IMR-90 (cell line): ENCODE data around the gene TTLL12. TPM values are rescaled to one million over a fixed set of nuclear protein-coding genes. Genes with fewer than 3 reads are reported as not detected.

ENCODE experiments used
- ATAC-seq: fragments of 200-7000 bp; cut with Tn5 transposase; 2 replicates; pipeline ENCODE4 v1.9.1; 2020; ENCODE audit warnings: low read depth, mild to moderate bottlenecking, moderate library complexity
- BruUV-seq: library from RNA; stranded (reverse); fragments of 400-500 nt; replicated peaks from 2 replicates; lab custom pipeline; 2021; lab: Mats Ljungman, UMichigan
- CTCF ChIA-PET: fragments of 300-600 bp; formaldehyde crosslinking; extraction: SDS; loops from one replicate; lab custom pipeline; 2021; ENCODE audit warnings: antibody characterized with exemption; lab: Yijun Ruan, JAX
- POLR2A ChIA-PET: fragments of 300-600 bp; sonication (Branson Sonifier 250); formaldehyde crosslinking; loops from one replicate; lab custom pipeline; 2022; ENCODE audit warnings: antibody characterized with exemption; ENCODE audit not compliant: unreplicated experiment; lab: Charles Lee
- DNase-seq: peaks from one replicate; pipeline ENCODE4 v3.0.0; 2013
- H2AFZ ChIP-seq: replicated peaks from 2 replicates; pipeline ENCODE3; 2013; ENCODE audit warnings: low read length, mild to moderate bottlenecking; ENCODE audit not compliant: poor library complexity
- H2AK5ac ChIP-seq: 2 replicates; pipeline ENCODE4 v1.6.1; 2013; ENCODE audit warnings: low read depth, low read length, inconsistent platforms
- H2AK9ac ChIP-seq: replicated peaks from 2 replicates; pipeline ENCODE3; 2013; ENCODE audit warnings: mild to moderate bottlenecking, low read depth, low read length, moderate library complexity; ENCODE audit not compliant: poor library complexity
- H2BK120ac ChIP-seq: 2 replicates; pipeline ENCODE4 v1.6.1; 2013; ENCODE audit warnings: low read depth, low read length, inconsistent platforms
- H2BK15ac ChIP-seq: 3 replicates; pipeline ENCODE4 v1.6.1; 2013; ENCODE audit warnings: low read depth, low read length, inconsistent platforms
- H2BK20ac ChIP-seq: 2 replicates; pipeline ENCODE4 v1.6.1; 2013; ENCODE audit warnings: low read depth, mild to moderate bottlenecking, inconsistent platforms, low read length, moderate library complexity
- H2BK5ac ChIP-seq: 2 replicates; pipeline ENCODE4 v1.6.1; 2013; ENCODE audit warnings: mild to moderate bottlenecking, low read depth, low read length, inconsistent platforms; ENCODE audit not compliant: poor library complexity, severe bottlenecking
- H3K14ac ChIP-seq: replicated peaks from 2 replicates; pipeline ENCODE4 v1.6.1; 2013; ENCODE audit warnings: low read depth, low read length, inconsistent platforms
- H3K18ac ChIP-seq: 2 replicates; pipeline ENCODE4 v1.6.1; 2013; ENCODE audit warnings: low read depth, low read length, control low read depth
- H3K23ac ChIP-seq: 2 replicates; pipeline ENCODE4 v1.6.1; 2013; ENCODE audit warnings: low read depth, low read length, inconsistent platforms
- H3K27ac ChIP-seq: 2 replicates; pipeline ENCODE4 v1.5.1; 2013; ENCODE audit warnings: mild to moderate bottlenecking, control low read depth, low read length; ENCODE audit not compliant: insufficient read depth
- H3K27me3 ChIP-seq: 2 replicates; pipeline ENCODE4 v1.6.1; 2013; ENCODE audit warnings: low read length; ENCODE audit not compliant: control insufficient read depth, insufficient read depth
- H3K36me3 ChIP-seq: 2 replicates; pipeline ENCODE4 v1.6.1; 2013; ENCODE audit warnings: low read length, mixed read lengths; ENCODE audit not compliant: control insufficient read depth, insufficient read depth
- H3K4ac ChIP-seq: 2 replicates; pipeline ENCODE4 v1.6.1; 2013; ENCODE audit warnings: low read depth, low read length, inconsistent platforms
- H3K4me1 ChIP-seq: 2 replicates; pipeline ENCODE4 v1.6.1; 2013; ENCODE audit warnings: low read length, mixed read lengths; ENCODE audit not compliant: control insufficient read depth, insufficient read depth
- H3K4me2 ChIP-seq: 2 replicates; pipeline ENCODE4 v1.6.1; 2013; ENCODE audit warnings: low read depth, mild to moderate bottlenecking, control low read depth, low read length, moderate library complexity
- H3K4me3 ChIP-seq: 2 replicates; pipeline ENCODE4 v1.5.1; 2013; ENCODE audit warnings: low read depth, mild to moderate bottlenecking, control low read depth, low read length, moderate library complexity; ENCODE audit not compliant: insufficient read depth
- H3K56ac ChIP-seq: 2 replicates; pipeline ENCODE4 v1.6.1; 2013; ENCODE audit warnings: low read length, inconsistent platforms; ENCODE audit not compliant: insufficient read depth; ENCODE audit errors: extremely low read depth
- H3K79me1 ChIP-seq, 2 experiments: 2 replicates each; pipeline ENCODE4 v1.6.1; 2013; ENCODE audit warnings: low read length in 2 of 2, inconsistent platforms in 1 of 2, low read depth in 1 of 2
- H3K9ac ChIP-seq: 2 replicates; pipeline ENCODE4 v1.6.1; 2013; ENCODE audit warnings: low read depth, low read length, control low read depth
- H3K9me1 ChIP-seq: 2 replicates; pipeline ENCODE4 v1.6.1; 2013; ENCODE audit warnings: low read length, inconsistent platforms; ENCODE audit not compliant: insufficient read depth
- H3K9me3 ChIP-seq: 2 replicates; pipeline ENCODE4 v1.6.1; 2013; ENCODE audit warnings: low read length; ENCODE audit not compliant: control insufficient read depth, insufficient read depth
- H4K20me1 ChIP-seq: 2 replicates; pipeline ENCODE4 v1.6.1; 2013; ENCODE audit warnings: low read length, inconsistent platforms; ENCODE audit not compliant: insufficient read depth
- H4K5ac ChIP-seq: 2 replicates; pipeline ENCODE4 v1.6.1; 2013; ENCODE audit warnings: mild to moderate bottlenecking, low read depth, low read length, control low read depth
- H4K8ac ChIP-seq, 2 experiments: 2 replicates each; pipeline ENCODE4 v1.6.1; 2013; ENCODE audit warnings: low read depth in 2 of 2, low read length in 2 of 2, control low read depth in 1 of 2, inconsistent platforms in 1 of 2
- H4K91ac ChIP-seq: 2 replicates; pipeline ENCODE4 v1.6.1; 2013; ENCODE audit warnings: low read depth, low read length, inconsistent platforms; ENCODE audit not compliant: insufficient read depth
- CEBPB ChIP-seq: IDR thresholded peaks from 2 replicates; pipeline ENCODE4 v1.6.1; 2012; ENCODE audit warnings: low read depth, low read length, improper control_type of control experiment
- CHD1 ChIP-seq: IDR thresholded peaks from 2 replicates; pipeline ENCODE4 v1.6.1; 2012; ENCODE audit warnings: low read depth, low read length, improper control_type of control experiment
- MAFK ChIP-seq: IDR thresholded peaks from 2 replicates; pipeline ENCODE4 v1.6.1; 2012; ENCODE audit warnings: low read depth, low read length, improper control_type of control experiment
- MAZ ChIP-seq: IDR thresholded peaks from 2 replicates; pipeline ENCODE4 v1.6.1; 2012; ENCODE audit warnings: low read depth, mild to moderate bottlenecking, low read length, improper control_type of control experiment, moderate library complexity, borderline replicate concordance
- NFE2L2 ChIP-seq: fragments of 150-350 bp; IDR thresholded peaks from 2 replicates; pipeline ENCODE4 v1.6.1; 2016; ENCODE audit warnings: low read depth, mild to moderate bottlenecking, low read length
- RCOR1 ChIP-seq: IDR thresholded peaks from 2 replicates; pipeline ENCODE4 v1.6.1; 2012; ENCODE audit warnings: mild to moderate bottlenecking, low read length, improper control_type of control experiment; ENCODE audit not compliant: insufficient replicate concordance
- RFX5 ChIP-seq: IDR thresholded peaks from 2 replicates; pipeline ENCODE4 v1.8.0; 2012; ENCODE audit warnings: low read depth, mild to moderate bottlenecking, low read length, moderate library complexity
- WGBS, 2 experiments: methylation state at CpG; one replicate each; pipeline versions ENCODE4 v1.1.5 to v1.1.7; 2013; ENCODE audit warnings: missing lambda C conversion rate in 2 of 2; ENCODE audit not compliant: insufficient read length in 1 of 2; ENCODE audit errors: extremely low coverage in 2 of 2; 5-methylcytosine and 5-hydroxymethylcytosine counted together
- dilution Hi-C: fragments of 300-500 bp; cut with HindIII; formaldehyde crosslinking; loops from one replicate; pipeline ENCODE4 v1.14.3; 2018; ENCODE audit warnings: low sequenced_read_pairs; ENCODE audit not compliant: unreplicated experiment
- in situ Hi-C: fragments of 300-500 bp; cut with MboI; formaldehyde crosslinking; loops from 3 replicates; pipeline ENCODE4 v1.14.3; 2019; ENCODE audit warnings: low sequenced_read_pairs, inconsistent platforms, mixed read lengths
- intact Hi-C: fragments of 100-400 bp; cut with micrococcal nuclease; formaldehyde crosslinking; loops from 2 replicates; pipeline ENCODE4 v1.10.0; 2022
- polyA plus RNA-seq, 3 experiments: library from polyadenylated mRNA; depleted of rRNA; stranded (reverse); fragments of >200 nt; gene quantifications; 2 replicates each; pipeline ENCODE4 v1.2.3, GENCODE V29; 2012; ENCODE audit warnings: low replicate concordance in 1 of 3
- total RNA-seq: library from RNA; depleted of rRNA; stranded (reverse); fragments of >200 nt; gene quantifications from 2 replicates; pipeline ENCODE4 v1.2.3, GENCODE V29; 2012

Gene TTLL12
- total and polyA plus RNA-seq, 2 of the 4 experiments (the other 2 are of a cell fraction): 20.9 to 30.1 TPM

DNA sequence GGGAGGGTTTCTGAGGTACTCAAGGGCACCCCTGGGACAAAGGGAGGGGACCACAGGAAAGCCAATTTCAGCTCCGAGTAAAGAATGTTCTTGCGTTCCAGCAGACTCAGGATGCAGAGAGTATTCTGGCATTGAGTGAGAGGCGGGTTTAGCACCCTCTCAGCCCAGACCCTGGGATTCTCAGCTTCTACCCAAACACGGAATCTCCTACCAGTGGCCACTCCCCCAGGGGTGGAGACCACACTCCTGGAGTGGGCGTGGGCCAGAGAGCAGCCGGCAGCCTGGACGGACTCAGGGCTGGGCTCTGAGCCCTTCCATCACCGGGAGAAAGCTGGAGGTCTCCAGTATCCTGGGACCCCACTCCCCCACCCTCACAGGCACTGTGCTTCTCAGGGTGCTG, 26.1 kb upstream of the TTLL12 start:
- CTCF ChIA-PET: no interaction called here
- no peak overlapping the region for H4K91ac ChIP-seq
- H3K4me1 ChIP-seq: no peaks in the 10 kb centered on the region
- H3K56ac ChIP-seq: no peak overlapping the region
- H3K14ac ChIP-seq: no peak overlapping the region
- H3K23ac ChIP-seq: no peak overlapping the region
- no peak overlapping the region for H2BK15ac ChIP-seq
- in situ Hi-C loops: no loop called here
- POLR2A ChIA-PET: no interaction called here
- no peak overlapping the region for H2AK9ac ChIP-seq
- H2BK5ac ChIP-seq: no peak overlapping the region
- no peak overlapping the region for H3K4me2 ChIP-seq
- ATAC-seq: peak; percentile 56
- no peak overlapping the region for H4K5ac ChIP-seq
- no peak overlapping the region for H3K9ac ChIP-seq
- dilution Hi-C loops: no loop called here
- peaks cover 25% of the 10 kb centered on the region for H3K27me3 ChIP-seq
- no peak overlapping the region for H3K4me3 ChIP-seq
- H3K79me1 ChIP-seq: no peaks in the 10 kb centered on the region
- H2AFZ ChIP-seq: peak overlapping the region; percentile 51
- no peak overlapping the region for H2BK20ac ChIP-seq
- intact Hi-C loops: no loop called here
- H4K8ac ChIP-seq: no peak overlapping the region
- BruUV-seq: no TSS peak
- WGBS, 2 experiments: no CpG with 5 or more reads among the region's 8 CpGs
- TF ChIP-seq NFE2L2 (no peak), CHD1 (no peak), CEBPB (no peak), RCOR1 (no peak), MAFK (no peak), RFX5 (no peak), MAZ (no peak)
- no peaks in the 10 kb centered on the region for H4K20me1 ChIP-seq
- no peaks in the 10 kb centered on the region for H3K36me3 ChIP-seq
- H3K4ac ChIP-seq: no peak overlapping the region
- no peak overlapping the region for H2BK120ac ChIP-seq
- H3K9me1 ChIP-seq: no peaks in the 10 kb centered on the region
- H2AK5ac ChIP-seq: no peak overlapping the region
- H3K9me3 ChIP-seq: no peaks in the 10 kb centered on the region
- DNase-seq: no peak
- no peak overlapping the region for H3K18ac ChIP-seq
- no peak overlapping the region for H3K27ac ChIP-seq
